Neural progenitor cell (in vitro differentiated cells): ENCODE results near the gene CREG2. TPM values are rescaled to one million over a fixed set of nuclear protein-coding genes. Genes with fewer than 3 reads are reported as not detected.

Source experiments
- DNase-seq: peaks from one replicate; pipeline ENCODE4 v3.0.0-alpha.2; 2016; ENCODE audit warnings: low spot score
- H2AFZ ChIP-seq: fragments of 200-600 bp; sonication (generic); replicated peaks from 2 replicates; pipeline ENCODE4 v1.6.1; 2016; ENCODE audit warnings: antibody characterized with exemption
- H3F3A ChIP-seq: fragments of 200-600 bp; sonication (generic); 2 replicates; pipeline ENCODE4 v1.6.1; 2016; ENCODE audit warnings: antibody characterized with exemption, low read depth
- H3K27ac ChIP-seq: fragments of 200-600 bp; sonication (generic); 2 replicates; pipeline ENCODE4 v1.5.1; 2016; ENCODE audit warnings: mild to moderate bottlenecking
- H3K27me3 ChIP-seq: fragments of 200-600 bp; sonication (generic); 2 replicates; pipeline ENCODE4 v1.6.1; 2016; ENCODE audit warnings: mild to moderate bottlenecking, moderate library complexity
- H3K36me3 ChIP-seq: fragments of 200-600 bp; sonication (generic); 2 replicates; pipeline ENCODE4 v1.5.1; 2016
- H3K4me1 ChIP-seq: fragments of 200-600 bp; sonication (generic); 2 replicates; pipeline ENCODE4 v1.6.1; 2016; ENCODE audit warnings: mixed run types
- H3K4me2 ChIP-seq: fragments of 200-600 bp; sonication (generic); 2 replicates; pipeline ENCODE4 v1.6.1; 2016
- H3K4me3 ChIP-seq: fragments of 200-600 bp; sonication (generic); 2 replicates; pipeline ENCODE4 v1.5.1; 2016
- H3K79me2 ChIP-seq: fragments of 200-600 bp; sonication (generic); 2 replicates; pipeline ENCODE4 v1.6.1; 2016; ENCODE audit warnings: low read depth
- H3K9ac ChIP-seq: fragments of 200-600 bp; sonication (generic); 2 replicates; pipeline ENCODE4 v1.6.1; 2016
- H3K9me3 ChIP-seq: fragments of 200-600 bp; sonication (generic); 2 replicates; pipeline ENCODE4 v1.5.1; 2016; ENCODE audit warnings: low read depth
- H4K20me1 ChIP-seq: fragments of 200-600 bp; sonication (generic); 2 replicates; pipeline ENCODE4 v1.6.1; 2016; ENCODE audit warnings: low read depth
- H3K27ac Mint-ChIP-seq: 3 replicates; pipeline ENCODE4 v1.8.0; 2021; ENCODE audit warnings: mixed read lengths
- H3K27me3 Mint-ChIP-seq: 2 replicates; pipeline ENCODE4 v1.8.0; 2022; ENCODE audit warnings: low read depth, mild to moderate bottlenecking, inconsistent platforms, moderate library complexity, mixed read lengths; ENCODE audit not compliant: insufficient read depth
- H3K36me3 Mint-ChIP-seq: 3 replicates; pipeline ENCODE4 v1.8.0; 2021; ENCODE audit warnings: mixed read lengths
- H3K4me1 Mint-ChIP-seq: 3 replicates; pipeline ENCODE4 v1.8.0; 2021; ENCODE audit warnings: mixed read lengths
- H3K4me3 Mint-ChIP-seq: 3 replicates; pipeline ENCODE4 v1.8.0; 2021; ENCODE audit warnings: mild to moderate bottlenecking, moderate library complexity, mixed read lengths
- H3K9me3 Mint-ChIP-seq: 3 replicates; pipeline ENCODE4 v1.8.0; 2020; ENCODE audit warnings: mixed read lengths
- EZH2 ChIP-seq: fragments of 200-600 bp; sonication (generic); IDR thresholded peaks from 2 replicates; pipeline ENCODE4 v1.6.1; 2017; ENCODE audit warnings: antibody characterized with exemption, mild to moderate bottlenecking, moderate library complexity
- EZH2phosphoT487 ChIP-seq: fragments of 200-600 bp; sonication (generic); IDR thresholded peaks from 2 replicates; pipeline ENCODE4 v1.6.1; 2017; ENCODE audit warnings: antibody characterized with exemption
- total RNA-seq: library from RNA; depleted of rRNA; stranded (reverse); fragments of >200 nt; gene quantifications from 2 replicates; pipeline ENCODE4 v1.2.3, GENCODE V29; 2015; ENCODE audit warnings: low replicate concordance
- TF ChIP-seq, protein P1 (sequence below): fragments of 200-600 bp; sonication (generic); IDR thresholded peaks from 2 replicates; pipeline ENCODE4 v1.5.1; 2017; ENCODE audit warnings: antibody characterized with exemption, mild to moderate bottlenecking

CREG2 gene
- total RNA-seq, 1 donor from 2014 or later: not detected

DNA sequence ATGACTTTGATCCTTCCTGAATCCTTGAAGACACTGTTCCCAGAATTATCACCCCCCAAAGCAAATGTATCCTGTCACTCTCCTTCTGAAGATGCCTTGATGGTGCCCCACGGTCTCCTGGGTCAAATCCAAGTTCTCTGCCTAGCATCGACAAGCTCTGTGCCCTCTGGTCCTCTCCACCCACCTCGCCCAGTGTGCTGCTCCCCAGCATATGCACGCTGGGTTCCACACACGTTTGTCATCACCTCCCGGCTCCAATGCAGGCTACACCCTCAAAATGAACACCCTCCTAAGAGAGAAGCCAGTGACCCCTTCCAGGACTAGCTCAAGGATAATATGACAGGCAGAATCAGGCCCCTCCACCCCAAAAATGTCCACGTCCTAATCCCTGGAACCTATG lies 39.5 kb upstream of the CREG2 start:
- no peaks in the 10 kb centered on the region for H3K4me1 ChIP-seq

DNA sequence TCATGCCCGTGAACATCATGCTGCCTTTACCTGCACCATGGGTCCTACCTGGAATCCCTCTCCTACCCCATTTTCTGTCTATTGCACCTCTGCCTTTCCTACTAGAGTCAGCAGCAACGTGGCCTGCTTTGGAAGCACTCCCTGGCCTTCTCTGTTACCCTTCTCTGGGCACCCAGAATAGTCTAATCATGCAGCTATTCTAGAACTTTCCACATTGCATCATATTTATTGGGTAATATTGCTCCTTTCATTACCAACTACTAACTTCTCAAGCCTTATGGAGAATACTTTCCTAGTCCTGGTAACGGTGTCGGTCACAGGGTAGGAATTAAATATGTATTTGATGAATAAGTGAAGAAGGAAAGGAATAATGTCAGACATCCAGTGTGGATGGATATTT lies 33.3 kb upstream of the CREG2 start:
- no peaks in the 10 kb centered on the region for H3K36me3 ChIP-seq
- H3K4me3 Mint-ChIP-seq: no peak overlapping the region
- H3K36me3 Mint-ChIP-seq: no peaks in the 10 kb centered on the region
- no peaks in the 10 kb centered on the region for H3F3A ChIP-seq
- TF ChIP-seq EZH2 (no peak), EZH2phosphoT487 (no peak)
- TF ChIP-seq, protein P1, sequence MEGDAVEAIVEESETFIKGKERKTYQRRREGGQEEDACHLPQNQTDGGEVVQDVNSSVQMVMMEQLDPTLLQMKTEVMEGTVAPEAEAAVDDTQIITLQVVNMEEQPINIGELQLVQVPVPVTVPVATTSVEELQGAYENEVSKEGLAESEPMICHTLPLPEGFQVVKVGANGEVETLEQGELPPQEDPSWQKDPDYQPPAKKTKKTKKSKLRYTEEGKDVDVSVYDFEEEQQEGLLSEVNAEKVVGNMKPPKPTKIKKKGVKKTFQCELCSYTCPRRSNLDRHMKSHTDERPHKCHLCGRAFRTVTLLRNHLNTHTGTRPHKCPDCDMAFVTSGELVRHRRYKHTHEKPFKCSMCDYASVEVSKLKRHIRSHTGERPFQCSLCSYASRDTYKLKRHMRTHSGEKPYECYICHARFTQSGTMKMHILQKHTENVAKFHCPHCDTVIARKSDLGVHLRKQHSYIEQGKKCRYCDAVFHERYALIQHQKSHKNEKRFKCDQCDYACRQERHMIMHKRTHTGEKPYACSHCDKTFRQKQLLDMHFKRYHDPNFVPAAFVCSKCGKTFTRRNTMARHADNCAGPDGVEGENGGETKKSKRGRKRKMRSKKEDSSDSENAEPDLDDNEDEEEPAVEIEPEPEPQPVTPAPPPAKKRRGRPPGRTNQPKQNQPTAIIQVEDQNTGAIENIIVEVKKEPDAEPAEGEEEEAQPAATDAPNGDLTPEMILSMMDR: no peak
- no peaks in the 10 kb centered on the region for H3K4me1 Mint-ChIP-seq
- H3K9me3 Mint-ChIP-seq: peaks cover 3% of the 10 kb centered on the region
- no peaks in the 10 kb centered on the region for H3K27me3 ChIP-seq
- H4K20me1 ChIP-seq: no peaks in the 10 kb centered on the region
- H3K27ac ChIP-seq: no peak overlapping the region
- H3K79me2 ChIP-seq: no peaks in the 10 kb centered on the region
- H3K27ac Mint-ChIP-seq: peak overlapping the region; percentile 36
- no peak overlapping the region for H3K4me2 ChIP-seq
- H3K9me3 ChIP-seq: no peaks in the 10 kb centered on the region
- H3K27me3 Mint-ChIP-seq: peaks cover 6% of the 10 kb centered on the region
- no peak for DNase-seq
- no peak overlapping the region for H3K9ac ChIP-seq
- H2AFZ ChIP-seq: no peak overlapping the region
- no peak overlapping the region for H3K4me3 ChIP-seq
- no peaks in the 10 kb centered on the region for H3K4me1 ChIP-seq

More for the DNA sequence above, 39.5 kb upstream of the CREG2 start:
- Histone ChIP-seq H3K27ac (no peak overlapping the region), H3K4me3 (no peak overlapping the region), H3K4me2 (no peak overlapping the region), H3K36me3 (no peaks in the 10 kb centered on the region), H4K20me1 (no peaks in the 10 kb centered on the region), H2AFZ (no peak overlapping the region), H3K9me3 (no peaks in the 10 kb centered on the region), H3F3A (no peaks in the 10 kb centered on the region), H3K9ac (no peak overlapping the region), H3K79me2 (no peaks in the 10 kb centered on the region), H3K27me3 (no peaks in the 10 kb centered on the region)
- no peak for DNase-seq
- no peaks in the 10 kb centered on the region for H3K4me1 Mint-ChIP-seq
- H3K36me3 Mint-ChIP-seq: no peaks in the 10 kb centered on the region
- no peaks in the 10 kb centered on the region for H3K27me3 Mint-ChIP-seq
- no peak overlapping the region for H3K4me3 Mint-ChIP-seq
- H3K27ac Mint-ChIP-seq: no peak overlapping the region
- no peak for TF ChIP-seq EZH2
- no peak for TF ChIP-seq EZH2phosphoT487
- TF ChIP-seq, protein P1: no peak
- H3K9me3 Mint-ChIP-seq: peaks cover 7% of the 10 kb centered on the region

DNA sequence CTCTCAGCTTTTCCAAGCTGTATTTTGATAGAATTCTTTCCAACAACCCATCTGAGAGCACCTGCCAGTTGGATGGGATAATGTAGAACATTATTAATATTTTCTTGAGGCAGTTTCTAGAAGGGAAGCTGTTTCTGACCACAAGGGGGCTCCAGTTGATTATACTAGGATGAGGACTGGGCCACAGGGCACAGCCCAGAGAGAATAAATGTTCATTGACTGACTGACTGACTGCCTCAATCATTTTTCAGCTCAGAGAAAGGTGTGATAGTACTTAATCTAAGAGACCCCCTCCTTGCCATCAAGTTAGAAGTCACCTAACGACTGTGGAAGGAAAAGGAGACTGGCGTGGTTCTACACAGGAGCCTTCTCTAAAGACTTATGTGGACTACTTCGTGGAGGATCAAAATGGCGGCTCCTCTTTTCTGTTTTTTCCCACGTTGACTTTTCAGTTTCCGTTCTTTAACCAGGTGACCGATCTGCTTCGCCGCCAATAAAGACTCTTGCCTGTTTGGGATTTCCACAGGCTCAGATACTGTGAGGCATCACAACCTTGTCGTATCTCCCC lies 31.9 kb upstream of the CREG2 start:
- Histone ChIP-seq H3F3A (no peaks in the 10 kb centered on the region), H3K27me3 (no peaks in the 10 kb centered on the region), H3K4me1 (no peaks in the 10 kb centered on the region), H3K9me3 (no peaks in the 10 kb centered on the region), H3K9ac (no peak overlapping the region), H3K27ac (no peak overlapping the region), H3K4me2 (no peak overlapping the region), H4K20me1 (no peaks in the 10 kb centered on the region), H3K79me2 (no peaks in the 10 kb centered on the region), H3K36me3 (no peaks in the 10 kb centered on the region), H3K4me3 (no peak overlapping the region), H2AFZ (no peak overlapping the region)
- TF ChIP-seq EZH2 (no peak), EZH2phosphoT487 (no peak)
- TF ChIP-seq, protein P1: peak; percentile 80
- H3K27me3 Mint-ChIP-seq: peaks cover 8% of the 10 kb centered on the region
- H3K27ac Mint-ChIP-seq: no peak overlapping the region
- H3K4me1 Mint-ChIP-seq: no peaks in the 10 kb centered on the region
- peaks cover 7% of the 10 kb centered on the region for H3K9me3 Mint-ChIP-seq
- no peak overlapping the region for H3K4me3 Mint-ChIP-seq
- DNase-seq: peak; percentile 73
- H3K36me3 Mint-ChIP-seq: no peaks in the 10 kb centered on the region
